ENCODE data around the gene CIAO1. TPM values are rescaled to one million over a fixed set of nuclear protein-coding genes. Genes with fewer than 3 reads are reported as not detected.
"Not testable (repeated sequence)": the region's sequence is repeated elsewhere in the genome, so short reads cannot be mapped to it uniquely, and the experiment has no call there.

Gene CIAO1
- total RNA-seq, result 10 to 100 TPM; 46.4 to 57.1 TPM
- polyA plus RNA-seq, result 10 to 100 TPM; 25.8 to 49.1 TPM
- long read RNA-seq, donor 1, transcript CIAO1-203 (7 exons, 1,533 nt), result major isoform, 167 of 235 reads
- long read RNA-seq, donor 1, partial matches to known transcripts, result 15 of 235 reads
- long read RNA-seq, donor 1, other reads (novel, unspliced or antisense), result 53 of 235 reads
- long read RNA-seq, donor 2, transcript CIAO1-203 (7 exons, 1,533 nt), result major isoform, 42 of 62 reads
- long read RNA-seq, donor 2, partial matches to known transcripts, result 2 of 62 reads
- long read RNA-seq, donor 2, other reads (novel, unspliced or antisense), result 18 of 62 reads

DNA sequence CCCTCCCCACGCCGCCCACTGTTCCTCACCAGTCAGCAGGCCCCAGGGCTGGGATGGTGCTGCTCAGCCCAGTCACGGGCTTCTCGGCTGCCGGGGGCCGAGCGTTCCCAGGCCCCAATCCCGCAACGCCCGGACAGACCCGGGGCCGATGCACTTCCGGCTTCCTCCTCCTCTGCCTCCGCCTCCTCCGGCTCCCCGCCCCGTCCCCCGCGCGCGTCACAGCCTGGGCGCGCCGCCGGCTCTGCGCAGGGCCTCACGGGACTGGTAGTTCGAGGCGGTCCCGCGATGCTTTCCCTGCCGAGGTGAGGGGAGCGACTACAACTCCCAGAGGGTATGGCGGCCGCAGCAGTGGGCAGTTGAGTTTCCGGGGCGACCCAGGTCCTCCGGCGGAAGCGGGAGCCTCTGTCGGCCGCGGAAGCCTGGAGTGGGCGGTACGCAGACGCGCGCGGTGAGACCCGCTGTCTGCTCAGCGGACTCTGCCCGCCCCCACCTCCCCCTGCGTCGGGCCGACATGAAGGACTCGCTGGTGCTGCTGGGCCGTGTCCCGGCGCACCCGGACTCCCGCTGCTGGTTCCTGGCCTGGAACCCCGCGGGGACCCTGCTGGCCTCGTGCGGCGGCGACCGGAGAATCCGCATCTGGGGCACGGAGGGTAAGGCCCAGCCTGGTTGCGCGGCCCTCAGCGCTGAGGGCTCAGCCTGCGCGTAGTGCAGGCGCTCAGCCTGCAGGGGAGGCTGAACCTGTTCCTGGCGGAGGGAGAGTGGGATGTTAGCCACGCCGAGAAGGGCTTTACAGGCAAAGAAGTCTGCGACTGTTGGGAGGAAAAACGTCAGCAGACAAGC is at the start of gene CIAO1, which contains the start of gene TMEM127:
CIAO1 (plus strand) TSS at position 386 of the 840 bp plus-strand sequence; CDS start at position 512, 126 bp downstream.
TMEM127 (minus strand) TSS at position 158 of the 840 bp plus-strand sequence. CDS start 616 bp downstream, outside the sequence.
- WGBS, 2 donors, result 0% methylated on average over 81 of the region's 81 CpGs
- DNase-seq (peak; percentile 99), ATAC-seq (ENCODE audit: low FRiP score) (peak; percentile 99)
- Histone ChIP-seq H3K27me3 (ENCODE audit: control insufficient read depth in 1 of 2, insufficient read depth in 2 of 2, low read length in 1 of 2) (no peaks in the 10 kb centered on the region), H3K4me1 (ENCODE audit: control insufficient read depth in 1 of 2, insufficient read depth in 2 of 2, low read length in 2 of 2) (peaks cover 0 to 2% of the 10 kb centered on the region in 2 donors), H3K4me3 (ENCODE audit: low read length in 2 of 2) (peak within 1 kb of the TSS; percentile 57 to 72), H3K27ac (ENCODE audit: low read depth in 1 of 2, low read length in 2 of 2) (peak within 1 kb of the TSS; percentile 33 to 45), H3K36me3 (ENCODE audit: control insufficient read depth in 1 of 2, insufficient read depth in 2 of 2, low read length in 1 of 2) (peaks cover 0 to 3% of the 10 kb centered on the region in 2 donors), H3K9me3 (ENCODE audit: control insufficient read depth, low read length) (no peaks in the 10 kb centered on the region)
- intact Hi-C loops (cut with DNase I), result loop anchor here in 1 of 2 donors (5.0 kb wide), 2 partner anchors 36 to 59 kb away; partner anchors contain the start of gene STARD7

DNA sequence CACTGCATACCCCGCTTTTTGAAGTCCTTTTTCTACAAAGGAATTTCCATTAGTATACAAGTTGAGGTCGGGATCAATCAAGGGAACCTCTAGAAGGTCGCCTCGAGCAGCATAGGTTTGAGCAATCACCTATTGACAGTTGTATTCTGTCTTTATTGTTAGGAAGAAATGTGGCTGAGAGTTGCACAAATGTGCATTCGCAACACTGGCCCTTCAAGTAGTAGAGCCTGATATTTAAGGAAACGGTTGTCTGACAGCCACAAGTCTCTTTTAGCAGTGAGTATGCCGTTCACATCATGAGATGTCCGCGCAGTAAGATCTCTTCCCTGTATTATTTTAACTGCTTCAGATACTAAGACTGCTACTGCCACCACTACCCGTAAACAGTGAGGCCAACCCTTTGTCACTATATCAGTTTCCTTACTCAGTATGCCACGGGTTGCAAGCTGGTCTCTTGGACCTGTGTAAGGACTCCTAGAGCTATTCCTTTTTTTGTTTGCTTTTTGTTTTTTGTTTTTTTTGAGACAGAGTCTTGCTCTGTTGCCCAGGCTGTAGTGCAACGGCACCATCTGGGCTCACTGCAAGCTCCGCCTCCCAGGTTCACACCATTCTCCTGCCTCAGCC is 47.4 kb upstream of the CIAO1 start:
- intact Hi-C loops (cut with DNase I), result no loop called here
- DNase-seq, result no peak
- 91 to 93% methylated on average over 13 of the region's 13 CpGs for WGBS, 2 donors

DNA sequence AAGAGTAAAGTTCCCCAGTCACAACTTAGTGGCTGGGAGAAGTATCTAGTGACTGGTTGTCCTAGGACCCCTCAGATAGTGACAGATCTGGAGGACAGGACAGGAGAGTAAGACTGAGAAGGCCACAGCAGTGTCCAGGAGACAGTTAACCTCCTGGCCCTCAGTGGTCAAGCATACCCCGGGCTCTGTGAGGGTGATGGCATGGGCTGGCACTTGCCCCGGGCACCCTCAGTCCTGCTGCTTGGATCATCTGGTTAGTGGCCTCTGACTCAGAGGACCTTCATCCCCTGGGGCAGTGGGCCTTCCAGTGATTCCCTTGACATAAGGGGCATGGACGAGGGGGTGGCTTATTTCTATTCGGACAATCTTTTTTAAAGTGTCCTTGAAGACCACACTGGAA is 46.1 kb upstream of the CIAO1 start:
- H3K4me1 ChIP-seq (ENCODE audit: control insufficient read depth in 1 of 2, insufficient read depth in 2 of 2, low read length in 2 of 2); H3K4me3 ChIP-seq (ENCODE audit: low read length in 2 of 2); H3K36me3 ChIP-seq (ENCODE audit: control insufficient read depth in 1 of 2, insufficient read depth in 2 of 2, low read length in 1 of 2); DNase-seq; H3K9me3 ChIP-seq (ENCODE audit: control insufficient read depth, low read length); H3K27me3 ChIP-seq (ENCODE audit: control insufficient read depth in 1 of 2, insufficient read depth in 2 of 2, low read length in 1 of 2); intact Hi-C loops (cut with DNase I); H3K27ac ChIP-seq (ENCODE audit: low read depth in 1 of 2, low read length in 2 of 2); ATAC-seq (ENCODE audit: low FRiP score): not testable (repeated sequence)
- WGBS, 2 donors, result 92% methylated on average over 4 of the region's 4 CpGs

More for the DNA sequence above, 47.4 kb upstream of the CIAO1 start:
- no peak overlapping the region for H3K27ac ChIP-seq (ENCODE audit: low read depth in 1 of 2, low read length in 2 of 2)
- no peaks in the 10 kb centered on the region for H3K9me3 ChIP-seq (ENCODE audit: control insufficient read depth, low read length)
- H3K4me3 ChIP-seq (ENCODE audit: low read length in 2 of 2), result no peak overlapping the region
- no peaks in the 10 kb centered on the region for H3K36me3 ChIP-seq (ENCODE audit: control insufficient read depth in 1 of 2, insufficient read depth in 2 of 2, low read length in 1 of 2)
- H3K4me1 ChIP-seq (ENCODE audit: control insufficient read depth in 1 of 2, insufficient read depth in 2 of 2, low read length in 2 of 2), result no peaks in the 10 kb centered on the region
- no peaks in the 10 kb centered on the region for H3K27me3 ChIP-seq (ENCODE audit: control insufficient read depth in 1 of 2, insufficient read depth in 2 of 2, low read length in 1 of 2)
- no peak for ATAC-seq (ENCODE audit: low FRiP score)

DNA sequence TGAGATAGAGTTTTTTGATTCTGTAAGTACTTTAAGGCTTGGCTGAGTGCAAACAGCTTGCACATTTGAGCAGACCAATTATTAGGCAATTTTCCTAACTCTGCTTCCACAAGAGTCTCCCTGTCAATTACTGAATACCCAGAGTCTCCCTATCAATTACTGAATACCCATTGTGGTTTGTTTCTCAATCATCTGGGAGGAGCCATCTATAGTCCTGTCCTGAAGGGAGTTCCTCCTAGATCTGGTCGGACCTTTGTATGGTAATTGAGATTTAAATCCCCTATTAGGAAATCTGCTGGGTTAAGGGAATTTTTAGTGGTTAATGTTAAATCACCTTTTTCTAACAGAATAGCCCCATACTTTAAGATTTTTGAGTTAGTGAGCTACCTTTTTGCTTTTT is 44.9 kb upstream of the CIAO1 start:
- WGBS, 2 donors, result 96 to 97% methylated on average over 1 of the region's 1 CpG
- ATAC-seq (ENCODE audit: low FRiP score), result not testable (repeated sequence)

DNA sequence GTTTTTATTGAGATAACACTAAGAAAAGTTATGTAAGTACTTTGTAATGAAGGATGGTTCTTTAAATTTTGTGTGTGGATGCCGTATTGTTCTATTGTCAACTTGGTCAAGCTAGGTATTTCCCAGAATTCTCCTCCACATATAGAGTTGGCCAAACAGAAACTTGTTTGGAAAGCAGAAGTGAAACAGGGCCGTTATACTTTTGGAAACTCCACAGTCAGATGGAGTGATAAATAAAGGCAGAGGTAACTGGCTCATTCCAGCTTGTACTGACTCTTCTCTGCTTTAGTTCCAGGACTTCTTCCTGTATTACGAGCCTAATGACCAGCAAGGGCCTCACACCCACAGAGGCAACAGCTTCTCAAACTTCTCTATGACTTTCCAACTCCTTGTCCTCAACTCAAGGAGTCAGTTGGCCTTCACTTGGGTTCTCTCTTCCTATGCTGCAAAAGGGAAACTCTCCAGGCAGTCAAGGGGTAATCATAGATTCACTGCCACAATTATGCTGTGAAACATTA is 41.0 kb upstream of the CIAO1 start:
- Histone ChIP-seq H3K36me3 (ENCODE audit: control insufficient read depth in 1 of 2, insufficient read depth in 2 of 2, low read length in 1 of 2) (no peaks in the 10 kb centered on the region), H3K4me1 (ENCODE audit: control insufficient read depth in 1 of 2, insufficient read depth in 2 of 2, low read length in 2 of 2) (no peaks in the 10 kb centered on the region), H3K4me3 (ENCODE audit: low read length in 2 of 2) (no peak overlapping the region), H3K9me3 (ENCODE audit: control insufficient read depth, low read length) (no peaks in the 10 kb centered on the region), H3K27me3 (ENCODE audit: control insufficient read depth in 1 of 2, insufficient read depth in 2 of 2, low read length in 1 of 2) (no peaks in the 10 kb centered on the region), H3K27ac (ENCODE audit: low read depth in 1 of 2, low read length in 2 of 2) (no peak overlapping the region)
- intact Hi-C loops (cut with DNase I), result no loop called here
- WGBS, 2 donors, result 63 to 75% methylated on average over 3 of the region's 3 CpGs
- ATAC-seq (ENCODE audit: low FRiP score) (no peak), DNase-seq (no peak)

More for the DNA sequence above, 44.9 kb upstream of the CIAO1 start:
- H3K4me3 ChIP-seq (ENCODE audit: low read length in 2 of 2); H3K27ac ChIP-seq (ENCODE audit: low read depth in 1 of 2, low read length in 2 of 2); H3K27me3 ChIP-seq (ENCODE audit: control insufficient read depth in 1 of 2, insufficient read depth in 2 of 2, low read length in 1 of 2); H3K9me3 ChIP-seq (ENCODE audit: control insufficient read depth, low read length); DNase-seq; intact Hi-C loops (cut with DNase I); H3K4me1 ChIP-seq (ENCODE audit: control insufficient read depth in 1 of 2, insufficient read depth in 2 of 2, low read length in 2 of 2); H3K36me3 ChIP-seq (ENCODE audit: control insufficient read depth in 1 of 2, insufficient read depth in 2 of 2, low read length in 1 of 2): not testable (repeated sequence)

DNA sequence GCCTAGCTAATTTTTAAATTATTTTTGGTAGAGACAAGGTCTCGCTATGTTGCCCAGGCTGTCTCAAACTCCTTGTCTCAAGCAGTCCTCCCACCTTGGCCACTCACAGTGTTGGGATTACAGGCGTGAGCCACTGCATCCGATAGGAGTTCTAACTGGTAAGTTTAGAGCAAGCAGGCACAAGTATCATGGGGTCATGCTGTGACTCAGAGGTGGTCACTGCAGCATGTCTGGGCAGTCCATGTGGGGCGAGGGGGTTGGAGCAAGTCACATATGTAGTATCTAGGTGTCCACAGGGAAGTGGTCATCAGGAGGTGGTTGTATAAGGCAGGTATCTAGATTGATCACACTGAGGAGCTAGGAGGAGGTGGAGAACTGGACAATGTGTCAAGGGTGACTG is 34.7 kb upstream of the CIAO1 start:
- 96 to 98% methylated on average over 4 of the region's 4 CpGs for WGBS, 2 donors
- H3K27ac ChIP-seq (ENCODE audit: low read depth in 1 of 2, low read length in 2 of 2), result no peak overlapping the region
- no peaks in the 10 kb centered on the region for H3K27me3 ChIP-seq (ENCODE audit: control insufficient read depth in 1 of 2, insufficient read depth in 2 of 2, low read length in 1 of 2)
- ATAC-seq (ENCODE audit: low FRiP score) (no peak), DNase-seq (no peak)
- no peak overlapping the region for H3K4me3 ChIP-seq (ENCODE audit: low read length in 2 of 2)
- no peaks in the 10 kb centered on the region for H3K36me3 ChIP-seq (ENCODE audit: control insufficient read depth in 1 of 2, insufficient read depth in 2 of 2, low read length in 1 of 2)
- H3K9me3 ChIP-seq (ENCODE audit: control insufficient read depth, low read length), result no peaks in the 10 kb centered on the region
- H3K4me1 ChIP-seq (ENCODE audit: control insufficient read depth in 1 of 2, insufficient read depth in 2 of 2, low read length in 2 of 2), result no peaks in the 10 kb centered on the region
- intact Hi-C loops (cut with DNase I), result no loop called here

DNA sequence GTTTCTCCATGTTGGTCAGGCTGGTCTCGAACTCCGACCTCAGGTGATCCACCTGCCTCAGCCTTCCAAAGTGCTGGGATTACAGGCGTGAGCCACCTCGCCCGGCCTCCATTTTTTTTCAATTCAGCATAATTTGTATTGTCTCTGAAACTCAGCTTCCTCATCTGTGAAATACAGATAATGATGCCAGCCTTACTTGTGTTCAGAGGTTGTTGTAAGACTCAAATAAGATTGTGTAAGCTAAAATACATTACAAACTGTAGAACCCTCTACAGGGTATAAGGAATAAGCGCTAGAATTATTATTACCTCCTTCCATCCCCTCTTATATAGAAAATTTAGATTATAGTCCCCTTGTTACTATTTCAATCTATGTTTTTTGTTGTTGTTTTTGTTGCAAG is 32.6 kb upstream of the CIAO1 start:
- no peak for ATAC-seq (ENCODE audit: low FRiP score)
- 94 to 96% methylated on average over 6 of the region's 6 CpGs for WGBS, 2 donors

DNA sequence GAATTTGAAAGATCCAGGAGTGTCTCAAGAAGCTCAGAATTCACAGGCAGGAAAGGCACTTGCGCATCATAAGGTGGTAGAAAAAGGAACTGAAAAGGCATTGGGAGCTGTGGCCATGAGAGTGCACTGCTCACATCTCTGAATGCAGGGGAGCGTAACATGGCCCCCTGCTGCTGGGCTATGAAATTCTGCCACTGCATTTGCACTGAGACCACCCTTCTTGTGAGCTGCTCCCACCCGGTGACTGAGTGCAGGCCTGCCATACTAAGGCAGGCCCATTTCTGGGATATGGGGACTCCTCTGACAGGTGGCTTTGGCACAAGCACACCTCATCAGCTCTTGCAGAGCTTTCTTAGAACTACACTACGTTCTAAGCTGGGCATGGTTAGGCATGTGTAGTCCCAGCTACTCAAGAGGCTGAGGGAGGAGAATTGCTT is 32.1 kb upstream of the CIAO1 start:
- Histone ChIP-seq H3K27me3 (ENCODE audit: control insufficient read depth in 1 of 2, insufficient read depth in 2 of 2, low read length in 1 of 2) (no peaks in the 10 kb centered on the region), H3K9me3 (ENCODE audit: control insufficient read depth, low read length) (no peaks in the 10 kb centered on the region), H3K27ac (ENCODE audit: low read depth in 1 of 2, low read length in 2 of 2) (no peak overlapping the region), H3K36me3 (ENCODE audit: control insufficient read depth in 1 of 2, insufficient read depth in 2 of 2, low read length in 1 of 2) (peaks cover 0 to 2% of the 10 kb centered on the region in 2 donors), H3K4me1 (ENCODE audit: control insufficient read depth in 1 of 2, insufficient read depth in 2 of 2, low read length in 2 of 2) (no peaks in the 10 kb centered on the region), H3K4me3 (ENCODE audit: low read length in 2 of 2) (no peak overlapping the region)
- intact Hi-C loops (cut with DNase I), result no loop called here
- ATAC-seq (ENCODE audit: low FRiP score), result no peak
- DNase-seq, result no peak
- WGBS, 2 donors, result 87 to 89% methylated on average over 4 of the region's 4 CpGs

More for the DNA sequence above, 32.6 kb upstream of the CIAO1 start:
- intact Hi-C loops (cut with DNase I), result no loop called here
- Histone ChIP-seq H3K4me3 (ENCODE audit: low read length in 2 of 2) (no peak overlapping the region), H3K9me3 (ENCODE audit: control insufficient read depth, low read length) (no peaks in the 10 kb centered on the region), H3K4me1 (ENCODE audit: control insufficient read depth in 1 of 2, insufficient read depth in 2 of 2, low read length in 2 of 2) (no peaks in the 10 kb centered on the region), H3K27me3 (ENCODE audit: control insufficient read depth in 1 of 2, insufficient read depth in 2 of 2, low read length in 1 of 2) (no peaks in the 10 kb centered on the region), H3K27ac (ENCODE audit: low read depth in 1 of 2, low read length in 2 of 2) (no peak overlapping the region), H3K36me3 (ENCODE audit: control insufficient read depth in 1 of 2, insufficient read depth in 2 of 2, low read length in 1 of 2) (peaks cover 0 to 2% of the 10 kb centered on the region in 2 donors)
- no peak for DNase-seq
